GM19397 (cell line): Measurements from ENCODE around the gene SMS.
"Not testable (repeated sequence)": the region's sequence is repeated elsewhere in the genome, so short reads cannot be mapped to it uniquely, and the experiment has no call there.

Source experiments
- ATAC-seq: cut with Tn5 transposase; IDR thresholded peaks from one replicate; pipeline ENCODE4 v1.9.1; 2021; ENCODE audit warnings: mild to moderate bottlenecking, moderate library complexity; ENCODE audit not compliant: unreplicated experiment

The SMS gene

DNA sequence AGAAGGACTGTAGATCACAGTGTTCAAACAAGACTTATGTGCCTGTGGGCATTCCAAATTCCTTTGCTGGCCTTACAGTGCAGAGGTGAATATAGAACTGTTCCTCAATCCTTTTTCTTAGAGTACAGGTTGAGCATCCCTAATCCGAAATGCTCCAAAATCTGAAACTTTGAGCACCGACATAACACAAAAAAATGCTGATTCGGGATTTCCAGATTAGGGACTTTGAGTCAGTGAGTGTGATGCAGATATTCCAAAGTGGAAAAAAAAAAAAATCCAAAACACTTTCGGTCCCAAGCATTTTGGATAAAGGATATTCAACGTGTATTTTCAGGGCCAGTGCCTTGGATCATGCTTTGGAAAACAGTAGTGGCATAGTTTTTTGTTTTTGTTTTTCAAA lies 9.2 kb downstream of the SMS start:
- ATAC-seq: no peak

GRCh38 chrX:21950557-21950956 lies 10.0 kb downstream of the SMS start:
- ATAC-seq: not testable (repeated sequence)

DNA sequence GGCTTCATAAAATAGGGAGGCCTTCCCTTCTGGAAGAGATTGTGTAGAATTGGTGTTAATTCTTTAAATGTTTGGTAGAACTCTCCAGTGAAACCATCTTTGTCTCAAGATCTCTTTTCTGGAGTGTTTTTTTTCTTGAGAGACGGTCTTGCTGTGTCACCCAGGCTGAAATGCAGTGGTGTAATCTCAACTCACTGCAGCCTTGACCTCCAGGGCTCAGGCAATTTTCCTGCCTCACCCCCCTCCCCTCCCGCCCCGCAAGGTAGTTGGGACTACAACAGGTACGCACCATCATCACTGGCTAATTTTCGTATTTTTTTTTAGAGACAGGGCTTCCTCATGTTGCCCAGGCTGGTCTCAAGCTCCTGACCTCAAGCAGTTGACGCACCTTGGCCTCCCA lies 12.1 kb downstream of the SMS start:
- no peak for ATAC-seq

DNA sequence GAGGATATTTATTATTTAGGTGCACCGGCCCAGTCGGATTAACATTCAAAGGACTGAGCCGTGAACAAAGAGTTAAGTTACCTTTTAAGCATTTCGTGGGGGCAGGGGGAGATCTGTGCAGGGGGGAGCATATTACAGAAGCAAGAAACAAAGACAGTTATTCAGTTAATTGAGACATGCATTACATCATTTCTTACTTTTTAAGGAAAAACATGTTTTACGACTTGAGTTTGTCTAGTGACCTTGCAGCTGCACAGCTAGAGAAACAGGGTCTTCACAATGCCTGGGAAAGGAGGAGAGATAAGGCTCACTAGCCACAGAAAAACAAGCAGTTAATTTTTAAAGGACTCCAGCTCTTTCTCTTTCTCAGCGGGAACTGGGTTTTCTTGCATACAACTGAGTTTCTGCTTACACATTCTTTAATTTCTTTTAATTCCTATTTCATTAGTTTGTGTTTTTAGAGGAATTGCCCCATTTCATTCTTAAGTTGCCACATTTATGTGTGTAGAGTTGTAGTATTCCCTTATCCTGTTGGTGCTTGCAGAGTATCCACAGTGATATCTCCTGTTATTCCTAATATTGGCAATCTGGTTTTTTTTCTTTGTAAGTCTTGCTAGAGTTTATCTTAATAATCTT lies 12.8 kb downstream of the SMS start:
- not testable (repeated sequence) for ATAC-seq

DNA sequence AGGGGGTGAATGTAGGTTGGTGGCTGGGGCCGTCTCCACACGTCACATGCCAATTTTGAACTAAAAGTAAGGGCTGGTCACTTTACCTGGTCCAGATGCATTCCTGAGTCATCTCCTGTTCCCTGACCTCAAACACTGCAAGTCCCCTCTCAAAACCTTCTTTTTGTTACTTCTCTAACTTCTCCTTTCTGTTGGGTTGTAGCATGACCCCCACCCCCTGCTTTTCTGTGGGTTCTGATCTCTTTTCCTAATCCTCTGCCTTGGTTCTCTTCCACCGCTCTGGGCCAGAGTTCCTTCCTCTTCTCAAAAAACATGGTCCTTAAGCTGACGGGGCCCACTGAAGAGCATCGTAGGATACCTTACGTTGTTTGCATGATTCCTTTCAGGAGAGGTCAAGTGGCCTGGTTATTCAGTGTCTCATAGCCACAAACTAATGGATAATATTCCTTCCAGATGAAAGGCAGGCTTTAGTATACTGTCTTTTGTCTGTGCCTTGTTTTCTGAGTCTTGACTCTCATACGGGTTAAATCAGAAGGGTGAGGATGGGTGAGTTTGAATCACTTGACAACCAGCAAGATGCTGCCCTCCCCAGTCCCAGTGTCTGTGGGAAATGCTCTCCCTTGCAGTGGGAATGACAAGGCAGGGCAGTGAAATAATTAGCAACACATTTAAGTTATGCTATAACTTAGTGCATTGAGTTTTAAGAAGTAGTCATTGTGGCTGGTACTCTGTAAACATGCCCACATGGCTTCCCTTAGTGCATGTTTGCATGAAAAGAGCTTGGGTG lies 15.1 kb downstream of the SMS start:
- ATAC-seq: no peak

- no peak for ATAC-seq
These were observed 16.3 kb downstream of the SMS start for GRCh38 chrX:21956783-21957182.

DNA sequence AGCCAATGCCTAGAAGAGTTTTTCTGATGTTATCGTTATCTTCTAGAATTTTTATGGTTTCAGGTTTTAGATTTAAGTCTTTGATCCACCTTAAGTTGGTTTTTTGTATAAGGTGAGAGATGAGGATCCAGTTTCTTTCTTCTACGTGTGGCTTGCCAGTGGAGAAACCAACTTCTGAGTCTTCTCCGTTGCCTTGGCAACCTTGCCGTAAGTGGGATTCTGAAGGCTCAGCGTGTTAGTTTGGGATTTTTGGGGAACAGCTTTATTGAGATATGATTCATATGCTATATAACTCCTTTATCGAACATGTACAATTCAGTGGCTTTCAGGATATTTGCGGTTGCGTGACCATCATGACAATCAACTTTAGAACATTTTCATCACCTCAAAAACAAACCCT lies 17.7 kb downstream of the SMS start:
- ATAC-seq: no peak

DNA sequence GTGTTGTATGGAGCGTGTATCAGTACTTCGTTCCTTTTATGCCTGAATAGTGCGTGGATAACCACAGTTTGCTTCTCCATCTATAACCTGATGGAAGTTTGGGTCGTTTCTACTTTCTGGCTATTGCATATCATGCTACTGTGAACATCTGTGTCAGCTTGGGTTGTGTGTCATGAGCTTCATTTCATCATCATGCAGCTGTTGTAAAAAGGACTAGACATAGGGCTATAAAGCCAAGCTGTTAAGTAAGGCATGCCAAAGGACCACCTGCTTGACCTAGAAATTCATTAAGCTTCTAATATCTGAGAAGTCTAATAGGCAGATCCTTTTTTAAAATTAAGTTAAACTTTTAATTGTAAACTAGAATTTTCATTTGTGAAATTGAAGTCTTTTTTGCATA lies 18.4 kb downstream of the SMS start:
- ATAC-seq: no peak

- ATAC-seq: no peak
These were observed 19.0 kb downstream of the SMS start for GRCh38 chrX:21959362-21960051.

DNA sequence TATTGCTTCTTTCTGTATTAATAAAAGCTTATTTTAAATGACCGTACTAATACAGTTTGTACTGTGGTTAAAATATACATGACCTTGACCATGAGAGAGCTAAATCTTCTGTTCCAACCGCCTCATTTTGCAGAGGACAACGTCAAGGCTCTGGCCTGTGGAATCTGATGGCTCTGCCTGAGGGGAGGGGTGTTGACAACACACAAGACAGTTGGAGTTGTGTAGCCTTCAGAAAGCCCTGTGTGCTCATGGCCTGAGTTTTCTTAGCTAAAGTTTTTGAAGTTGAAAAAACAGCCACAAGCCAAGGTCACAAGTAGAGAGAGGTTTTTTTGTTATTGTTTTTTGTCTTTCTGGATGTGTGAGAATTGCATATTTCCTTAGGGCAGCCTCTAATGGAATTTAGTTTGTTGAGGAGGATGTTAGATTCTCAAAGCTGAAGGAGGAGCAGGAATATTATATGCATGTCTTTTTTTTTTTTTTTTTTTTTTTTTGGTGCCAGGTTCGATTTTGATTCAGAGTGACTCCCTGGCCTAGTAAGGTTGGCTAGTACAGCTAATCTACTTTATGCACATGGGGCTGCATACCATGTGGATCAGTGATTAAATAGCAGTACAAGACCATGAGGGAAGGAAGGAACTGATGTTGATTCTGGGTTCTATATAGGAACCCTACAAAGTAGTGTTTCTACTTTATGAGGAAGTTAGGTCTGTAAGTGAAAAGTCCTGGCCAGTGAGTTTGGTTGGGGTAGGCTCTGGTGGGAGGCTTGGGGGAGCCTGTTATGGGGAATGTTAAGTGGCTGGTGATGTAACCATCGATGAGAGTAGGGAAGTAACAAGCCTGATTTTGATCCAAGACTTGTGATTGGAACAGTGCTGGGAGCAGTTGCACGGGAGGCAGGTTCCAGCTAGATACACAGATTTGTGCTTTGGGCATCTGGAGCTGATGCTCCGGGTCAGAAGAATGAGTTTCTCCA lies 20.3 kb downstream of the SMS start:
- no peak for ATAC-seq

GRCh38 chrX:21962361-21962760 lies 21.9 kb downstream of the SMS start:
- no peak for ATAC-seq

DNA sequence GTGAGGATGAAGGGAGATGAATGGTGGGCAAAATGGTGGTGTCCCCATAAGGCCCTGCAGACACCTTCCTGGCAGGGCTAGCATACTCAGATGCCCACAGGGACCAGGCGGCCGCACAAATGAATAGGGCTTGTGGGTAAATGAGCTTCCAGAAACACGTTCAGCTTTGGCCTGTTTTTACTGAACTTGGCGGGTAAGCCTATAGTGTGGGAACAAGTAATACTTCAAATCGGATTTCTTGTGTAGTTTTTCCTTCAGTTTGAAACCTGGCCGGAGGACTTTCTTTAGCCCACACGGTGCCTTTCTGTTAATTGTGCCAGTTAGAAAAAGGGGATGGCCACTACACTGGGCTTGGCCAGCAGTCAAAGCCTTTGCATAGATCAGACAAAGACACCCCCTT lies 22.8 kb downstream of the SMS start:
- ATAC-seq: no peak

DNA sequence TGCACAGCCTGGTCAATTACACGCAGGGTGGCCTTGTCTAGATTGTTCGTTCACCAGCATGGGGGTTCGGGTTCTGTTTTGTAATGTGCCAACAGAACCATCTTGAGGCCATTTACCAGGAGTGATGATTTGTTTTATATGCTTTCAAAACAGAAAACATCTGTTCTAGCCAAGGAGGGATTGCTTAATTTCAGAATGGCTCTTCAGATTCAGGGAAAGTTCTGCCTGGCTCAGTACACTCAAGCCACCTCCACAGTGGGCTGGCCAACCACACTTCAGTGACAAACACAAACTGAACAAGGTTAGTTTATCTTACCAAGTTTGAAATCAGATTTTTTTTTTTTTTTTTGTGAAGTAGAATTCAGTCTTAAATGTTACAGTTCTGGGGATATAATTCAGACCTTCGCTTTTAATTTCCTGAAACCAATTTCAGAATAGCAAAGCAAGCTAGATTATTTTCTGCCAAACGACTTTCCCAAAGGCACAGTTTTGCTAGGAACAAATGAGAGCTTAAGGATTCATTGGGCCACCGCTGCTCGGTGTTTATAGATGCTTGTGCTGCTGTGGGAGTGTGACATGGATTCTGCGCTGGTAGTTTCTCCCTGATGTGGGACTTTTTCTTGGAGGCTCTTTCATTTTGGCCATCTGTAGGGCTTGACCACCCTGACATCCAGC lies 23.4 kb downstream of the SMS start:
- no peak for ATAC-seq

- ATAC-seq: no peak
These were observed 26.4 kb downstream of the SMS start for GRCh38 chrX:21966866-21967265.

- no peak for ATAC-seq
These were observed 27.8 kb downstream of the SMS start for GRCh38 chrX:21968333-21968732.

DNA sequence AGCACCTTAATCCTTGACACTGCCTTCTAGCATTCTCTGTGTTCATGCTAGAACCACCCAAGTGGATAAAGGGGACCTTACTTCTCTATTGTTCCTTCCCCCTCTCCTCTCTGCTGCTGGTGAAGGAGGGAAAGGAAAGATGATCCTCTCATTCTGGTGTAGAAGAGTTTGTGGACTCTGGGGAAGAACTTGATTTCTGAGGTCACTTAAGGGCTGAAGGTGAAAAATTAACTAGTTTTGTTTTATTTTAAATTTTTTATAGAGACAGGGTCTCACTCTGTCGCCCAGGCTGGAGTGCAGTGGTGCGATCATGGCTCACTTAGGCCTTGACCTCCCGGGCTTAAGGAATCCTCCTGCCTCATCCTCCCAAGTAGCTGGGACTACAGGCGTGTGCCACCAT lies 29.8 kb downstream of the SMS start:
- no peak for ATAC-seq

DNA sequence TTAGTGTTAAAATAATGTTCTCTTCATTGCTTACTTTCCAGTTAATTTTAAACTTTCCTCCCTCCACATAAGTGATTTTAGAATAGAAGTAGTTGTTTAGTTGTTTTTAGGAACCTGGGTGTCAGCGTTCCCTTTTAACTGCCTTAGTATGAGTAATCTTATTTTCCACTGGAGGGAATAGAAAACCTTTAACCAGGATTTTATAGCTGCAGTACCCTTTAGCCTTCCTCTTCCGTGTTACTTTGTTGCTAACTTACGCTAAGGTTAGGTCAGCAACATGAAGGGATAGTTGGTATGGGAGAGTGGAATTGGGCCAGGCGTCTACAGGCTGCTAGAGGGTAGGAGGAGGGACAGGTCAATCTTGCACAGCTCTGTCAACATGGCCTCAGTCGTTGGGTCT lies 31.5 kb downstream of the SMS start:
- ATAC-seq: no peak

DNA sequence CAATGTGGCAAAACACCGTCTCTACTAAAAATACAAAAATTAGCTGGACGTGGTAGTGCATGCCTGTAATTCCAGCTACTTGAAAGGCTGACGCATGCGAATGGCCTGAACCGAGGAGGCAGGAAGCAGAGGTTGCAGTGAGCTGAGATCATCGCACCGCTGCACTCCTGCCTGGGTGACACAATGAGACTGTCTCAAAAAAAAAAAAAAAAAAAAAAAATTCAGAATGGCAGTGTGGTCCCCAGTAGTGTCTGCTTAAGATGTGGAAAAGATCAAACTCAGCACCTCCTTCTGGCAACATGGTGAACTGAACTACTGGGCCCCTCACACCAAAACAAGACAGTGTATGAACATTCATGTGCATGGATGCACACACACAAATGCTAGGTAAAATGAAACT lies 32.2 kb downstream of the SMS start:
- no peak for ATAC-seq

- ATAC-seq: no peak
These were observed 33.0 kb downstream of the SMS start for GRCh38 chrX:21973321-21974010.

DNA sequence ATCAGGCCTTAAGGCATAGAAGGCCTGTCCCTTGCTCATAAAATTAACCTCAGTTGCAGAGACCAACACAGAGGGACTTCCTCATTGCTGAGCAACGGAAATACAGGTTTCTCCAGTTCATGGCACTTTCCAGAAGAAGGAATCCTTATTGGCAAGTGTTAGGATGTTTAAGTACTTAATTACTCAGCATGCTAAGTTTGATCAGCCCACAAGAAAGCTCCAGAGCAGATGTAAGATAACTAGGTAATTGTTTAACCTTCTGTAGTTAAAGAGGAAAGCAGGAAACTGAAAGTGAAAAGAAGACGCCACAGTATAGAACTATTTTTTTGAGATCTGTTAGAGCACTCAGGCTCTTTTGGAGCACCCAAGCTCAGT lies 33.5 kb downstream of the SMS start:
- ATAC-seq: peak; percentile 67
